Right lung (tissue), 5 donors: ENCODE data around the gene SLC5A9. TPM values are rescaled to one million over a fixed set of nuclear protein-coding genes. Genes with fewer than 3 reads are reported as not detected.

ENCODE experiments used
- polyA plus RNA-seq, 5 donors: library from polyadenylated mRNA; unstranded; fragments of 120-200 nt; gene quantifications; one replicate each; pipeline versions ENCODE4 v1.2.1 to v1.2.3, GENCODE V29; 2013; ENCODE audit warnings: inconsistent platforms in 1 of 5, low replicate concordance in 1 of 5; ENCODE audit not compliant: insufficient read length in 5 of 5, insufficient read depth in 1 of 5

The SLC5A9 gene
- polyA plus RNA-seq, 5 donors = 3.5 to 6.7 (median 6.0) TPM

Other genes starting within 250 kb of the SLC5A9 start
- gene TRABD2B, start 225.3 kb upstream of the SLC5A9 start, polyA plus RNA-seq = 1 to 10 TPM; 2.8 to 4.5 (median 3.2) TPM
- 10 to 100 TPM; 22.6 to 36.2 (median 33.2) TPM for gene SPATA6, start 249.5 kb downstream of the SLC5A9 start, polyA plus RNA-seq